ENCODE measurements around the gene PRKAG2. TPM values are rescaled to one million over a fixed set of nuclear protein-coding genes. Genes with fewer than 3 reads are reported as not detected.
A peak's percentile ranks its signal among the peaks of the same experiment; 100 is the strongest.

PRKAG2 gene
- total and polyA plus RNA-seq, 8 donors = 19.9 to 302 (median 60.9) TPM

GRCh38 chr7:151608031-151608551 lies 268.8 kb downstream of the PRKAG2 start:
- no peak overlapping the region for H3K4me3 ChIP-seq
- intact Hi-C loops (cut with DNase I; ENCODE audit: low total_unique reads) = no loop called here
- H3K27me3 ChIP-seq = no peaks in the 10 kb centered on the region
- H3K4me1 ChIP-seq = peaks cover 0 to 35% (median 22%) of the 10 kb centered on the region in 4 donors
- H3K9me3 ChIP-seq = no peaks in the 10 kb centered on the region
- WGBS, 5 donors = 86 to 94% (median 90%) methylated on average over 15 of the region's 15 CpGs
- peaks cover 7 to 32% (median 22%) of the 10 kb centered on the region in 4 donors for H3K36me3 ChIP-seq
- H3K27ac ChIP-seq = peak overlapping the region in 1 of 5 donors; percentile 17
- TF ChIP-seq POLR2AphosphoS5 (IDR thresholded peaks at IDR 0.05) (no peak), EP300 (IDR thresholded peaks at IDR 0.05) (no peak), CTCF (IDR thresholded peaks at IDR 0.05) (no peak), POLR2A (IDR thresholded peaks at IDR 0.05) (no peak)
- DNase-seq = peak in 1 of 2 donors; percentile 49

- H3K36me3 ChIP-seq = peaks cover 7 to 32% (median 23%) of the 10 kb centered on the region in 4 donors
- 71 to 79% (median 79%) methylated on average over 3 of the region's 3 CpGs for WGBS, 5 donors
- peak overlapping the region in 1 of 5 donors; percentile 17 for H3K27ac ChIP-seq
- TF ChIP-seq POLR2AphosphoS5 (IDR thresholded peaks at IDR 0.05) (no peak), POLR2A (IDR thresholded peaks at IDR 0.05) (no peak), EP300 (IDR thresholded peaks at IDR 0.05) (no peak), CTCF (IDR thresholded peaks at IDR 0.05) (no peak)
- peaks cover 0 to 35% (median 22%) of the 10 kb centered on the region in 4 donors for H3K4me1 ChIP-seq
- intact Hi-C loops (cut with DNase I; ENCODE audit: low total_unique reads) = no loop called here
- no peaks in the 10 kb centered on the region for H3K27me3 ChIP-seq
- H3K9me3 ChIP-seq = no peaks in the 10 kb centered on the region
- H3K4me3 ChIP-seq = no peak overlapping the region
- no peak for DNase-seq
These were observed 269.4 kb downstream of the PRKAG2 start for GRCh38 chr7:151607464-151607867.

- Histone ChIP-seq H3K27ac (no peak overlapping the region), H3K4me3 (no peak overlapping the region), H3K4me1 (peaks cover 7 to 42% (median 29%) of the 10 kb centered on the region in 4 donors), H3K36me3 (peaks cover 7 to 21% (median 12%) of the 10 kb centered on the region in 4 donors), H3K27me3 (no peaks in the 10 kb centered on the region), H3K9me3 (no peaks in the 10 kb centered on the region)
- WGBS, 5 donors = 75 to 98% (median 95%) methylated on average over 2 to 4 of the region's 4 CpGs
- intact Hi-C loops (cut with DNase I; ENCODE audit: low total_unique reads) = no loop called here
- no peak for DNase-seq
- no peak for TF ChIP-seq POLR2A (IDR thresholded peaks at IDR 0.05)
- TF ChIP-seq CTCF (IDR thresholded peaks at IDR 0.05) = no peak
- TF ChIP-seq POLR2AphosphoS5 (IDR thresholded peaks at IDR 0.05) = no peak
- no peak for TF ChIP-seq EP300 (IDR thresholded peaks at IDR 0.05)
These were observed 273.0 kb downstream of the PRKAG2 start for GRCh38 chr7:151603951-151604350.

GRCh38 chr7:151601521-151602305 lies 275.2 kb downstream of the PRKAG2 start:
- Histone ChIP-seq H3K4me3 (no peak overlapping the region), H3K4me1 (peaks cover 7 to 30% (median 20%) of the 10 kb centered on the region in 4 donors), H3K9me3 (no peaks in the 10 kb centered on the region), H3K27me3 (no peaks in the 10 kb centered on the region), H3K27ac (no peak overlapping the region), H3K36me3 (peaks cover 7 to 21% (median 12%) of the 10 kb centered on the region in 4 donors)
- intact Hi-C loops (cut with DNase I; ENCODE audit: low total_unique reads) = no loop called here
- DNase-seq = no peak
- TF ChIP-seq POLR2AphosphoS5 (IDR thresholded peaks at IDR 0.05) (no peak), POLR2A (IDR thresholded peaks at IDR 0.05) (no peak), CTCF (IDR thresholded peaks at IDR 0.05) (no peak), EP300 (IDR thresholded peaks at IDR 0.05) (no peak)
- 93 to 97% (median 96%) methylated on average over 21 of the region's 21 CpGs for WGBS, 5 donors
